Keratinocyte (primary cell): ENCODE measurements around the gene ALOXE3. TPM values are rescaled to one million over a fixed set of nuclear protein-coding genes. Genes with fewer than 3 reads are reported as not detected.
A peak's percentile ranks its signal among the peaks of the same experiment; 100 is the strongest.

Experiments used
- DNase-seq: peaks from one replicate; pipeline ENCODE4 v3.0.0-alpha.2; 2011; ENCODE audit warnings: low read depth, missing footprints, low spot score
- FAIRE-seq: peaks from 2 replicates; lab custom pipeline; 2011; peaks lifted over from hg19 to GRCh38; lab: Jason Lieb, UNC
- H2AFZ ChIP-seq: 2 replicates; pipeline ENCODE4 v1.6.0; 2012; ENCODE audit warnings: low read length, control low read depth, inconsistent platforms; ENCODE audit not compliant: control insufficient read depth
- H3K27ac ChIP-seq: 2 replicates; pipeline ENCODE4 v1.5.1; 2011; ENCODE audit warnings: low read length; ENCODE audit not compliant: control insufficient read depth, insufficient read depth
- H3K27me3 ChIP-seq: 3 replicates; pipeline ENCODE4 v1.6.0; 2011; ENCODE audit warnings: low read length; ENCODE audit not compliant: control insufficient read depth, insufficient read depth; ENCODE audit errors: extremely low read depth
- H3K36me3 ChIP-seq, 2 experiments: 2 replicates in 1 of 2; 3 replicates in 1 of 2; pipeline ENCODE4 v1.5.1; 2011; ENCODE audit warnings: low read length in 2 of 2, mild to moderate bottlenecking in 1 of 2; ENCODE audit not compliant: control insufficient read depth in 2 of 2, insufficient read depth in 2 of 2; ENCODE audit errors: extremely low read depth in 1 of 2
- H3K4me1 ChIP-seq: 3 replicates; pipeline ENCODE4 v1.5.1; 2011; ENCODE audit warnings: low read length; ENCODE audit not compliant: control insufficient read depth, insufficient read depth; ENCODE audit errors: extremely low read depth
- H3K4me2 ChIP-seq: 3 replicates; pipeline ENCODE4 v1.6.0; 2011; ENCODE audit warnings: low read depth, low read length; ENCODE audit not compliant: control insufficient read depth, insufficient read depth; ENCODE audit errors: extremely low read depth
- H3K4me3 ChIP-seq, 3 experiments: fragments of 200-600 bp in 1 of 3; sonication (generic) in 1 of 3; 2 replicates in 2 of 3; 3 replicates in 1 of 3; pipeline ENCODE4 v1.5.1; 2011 to 2016; ENCODE audit warnings: low read length in 3 of 3, mild to moderate bottlenecking in 3 of 3, control low read depth in 2 of 3, inconsistent platforms in 1 of 3, low read depth in 1 of 3, mixed read lengths in 1 of 3, mixed run types in 1 of 3, moderate library complexity in 1 of 3; ENCODE audit not compliant: control insufficient read depth in 2 of 3, insufficient read depth in 2 of 3; ENCODE audit errors: extremely low read depth in 1 of 3
- H3K79me2 ChIP-seq: 2 replicates; pipeline ENCODE4 v1.6.0; 2012; ENCODE audit warnings: low read length; ENCODE audit not compliant: control insufficient read depth, insufficient read depth
- H3K9ac ChIP-seq: 3 replicates; pipeline ENCODE4 v1.6.0; 2011; ENCODE audit warnings: low read length; ENCODE audit not compliant: control insufficient read depth, insufficient read depth; ENCODE audit errors: extremely low read depth
- H3K9me1 ChIP-seq: 3 replicates; pipeline ENCODE4 v1.6.0; 2011; ENCODE audit warnings: low read length; ENCODE audit not compliant: control insufficient read depth, insufficient read depth; ENCODE audit errors: extremely low read depth
- H3K9me3 ChIP-seq: 2 replicates; pipeline ENCODE4 v1.5.1; 2012; ENCODE audit warnings: low read depth, low read length; ENCODE audit not compliant: control insufficient read depth
- H4K20me1 ChIP-seq: 3 replicates; pipeline ENCODE4 v1.6.0; 2011; ENCODE audit warnings: low read length; ENCODE audit not compliant: control insufficient read depth, insufficient read depth; ENCODE audit errors: extremely low read depth
- CTCF ChIP-seq, 3 experiments: IDR thresholded peaks in 1 of 3; conservative IDR thresholded peaks in 1 of 3; optimal IDR thresholded peaks in 1 of 3; 2 replicates in 2 of 3; 3 replicates in 1 of 3; pipeline versions ENCODE3 to v1.5.1; 2011; ENCODE audit warnings: low read length in 3 of 3, mild to moderate bottlenecking in 3 of 3, moderate library complexity in 2 of 3, control low read depth in 1 of 3, inconsistent platforms in 1 of 3; ENCODE audit not compliant: insufficient read depth in 2 of 3; ENCODE audit errors: extremely low read depth in 1 of 3
- EZH2 ChIP-seq: IDR thresholded peaks from one replicate; pipeline ENCODE4 v1.6.1; 2012; ENCODE audit warnings: inconsistent platforms, mild to moderate bottlenecking, low read length, moderate library complexity
- dilution Hi-C: fragments of 300-500 bp; cut with MboI; formaldehyde crosslinking; loops from one replicate; pipeline ENCODE4 v1.7.0; 2020; ENCODE audit warnings: low sequenced_read_pairs; ENCODE audit not compliant: extremely low pct_ligation_motif_present
- polyA plus RNA-seq, 5 experiments: library from polyadenylated mRNA; depleted of rRNA in 3 of 5; stranded (reverse) in 3 of 5; stranded (forward) in 1 of 5; unstranded in 1 of 5; fragments of >200 nt; gene quantifications; 1 replicate in 1 of 5; 2 replicates in 3 of 5; 3 replicates in 1 of 5; pipeline versions ENCODE4 v1.2.1 to v1.2.3, GENCODE V29; 2011 to 2012; ENCODE audit warnings: missing spikeins in 2 of 5, low read depth in 1 of 5, low replicate concordance in 1 of 5

ALOXE3 gene
- polyA plus RNA-seq, 1 donor (not counting 4 experiments of a cell fraction or from before 2014, with no cell fraction given) = 2.7 TPM

GRCh38 chr17:8162233-8162996, 44.1 kb upstream of the ALOXE3 start, which contains the start of gene VAMP2:
Gene VAMP2, minus strand, starts transcription at chr17:8162948. Its CDS starts 69 bp downstream, at chr17:8162879.
- no peak for TF ChIP-seq EZH2
- TF ChIP-seq CTCF (optimal IDR thresholded peaks at IDR 0.05 in 1 of 3, IDR thresholded peaks at IDR 0.05 in 1 of 3, conservative IDR thresholded peaks at IDR 0.05 in 1 of 3; ENCODE audit: extremely low read depth in 1 of 3, insufficient read depth in 2 of 3, low read length in 3 of 3) = no peak
- Histone ChIP-seq H3K9me3 (no peaks in the 10 kb centered on the region), H3K4me3 (peak within 1 kb of the TSS; percentile 91 to 99 (median 92)), H4K20me1 (no peaks in the 10 kb centered on the region), H3K4me1 (peaks cover 39% of the 10 kb centered on the region), H3K9ac (peak within 1 kb of the TSS; percentile 93), H3K27ac (peak within 1 kb of the TSS; percentile 76), H3K4me2 (peak within 1 kb of the TSS; percentile 96), H3K79me2 (peaks cover 18% of the 10 kb centered on the region), H3K36me3 (peaks cover 12 to 26% of the 10 kb centered on the region in 2 experiments), H3K9me1 (no peaks in the 10 kb centered on the region), H3K27me3 (no peaks in the 10 kb centered on the region), H2AFZ (peak within 1 kb of the TSS; percentile 72)
- FAIRE-seq = no peak
- dilution Hi-C loops = no loop called here
- no peak for DNase-seq

- Histone ChIP-seq H3K79me2 (peaks cover 18% of the 10 kb centered on the region), H3K4me1 (peaks cover 40% of the 10 kb centered on the region), H3K4me3 (peak overlapping the region; percentile 91 to 99 (median 92)), H3K36me3 (peaks cover 12 to 26% of the 10 kb centered on the region in 2 experiments), H3K27ac (peak overlapping the region; percentile 76), H3K9ac (peak overlapping the region; percentile 93), H3K9me1 (no peaks in the 10 kb centered on the region), H3K4me2 (peak overlapping the region; percentile 96), H2AFZ (no peak overlapping the region), H3K27me3 (no peaks in the 10 kb centered on the region), H3K9me3 (no peaks in the 10 kb centered on the region), H4K20me1 (no peaks in the 10 kb centered on the region)
- FAIRE-seq (no peak), DNase-seq (no peak)
- dilution Hi-C loops = no loop called here
- no peak for TF ChIP-seq EZH2
- TF ChIP-seq CTCF (optimal IDR thresholded peaks at IDR 0.05 in 1 of 3, IDR thresholded peaks at IDR 0.05 in 1 of 3, conservative IDR thresholded peaks at IDR 0.05 in 1 of 3; ENCODE audit: extremely low read depth in 1 of 3, insufficient read depth in 2 of 3, low read length in 3 of 3) = no peak
Observed at GRCh38 chr17:8161289-8162232, 43.2 kb upstream of the ALOXE3 start.
